Right ventricle myocardium inferior (tissue), 1 donor: ENCODE measurements around the gene NDUFS4. TPM values are rescaled to one million over a fixed set of nuclear protein-coding genes. Genes with fewer than 3 reads are reported as not detected.
A peak's percentile ranks its signal among the peaks of the same experiment; 100 is the strongest.
"Not testable (repeated sequence)": the region's sequence is repeated elsewhere in the genome, so short reads cannot be mapped to it uniquely, and the experiment has no call there.

Source experiments
- ATAC-seq: fragments of 200-7000 bp; cut with Tn5 transposase; one replicate; pipeline ENCODE4 v1.9.1; 2020; ENCODE audit warnings: mild to moderate bottlenecking, moderate library complexity
- DNase-seq: peaks from one replicate; pipeline ENCODE4 v3.0.0; 2021; ENCODE audit errors: missing footprints
- intact Hi-C: fragments of 100-400 bp; cut with DNase I; formaldehyde crosslinking; loops from one replicate; pipeline ENCODE4 v1.11.0; 2022
- total RNA-seq: library from RNA; stranded (reverse); fragmentation: NEBNext Ultra II Directional; extraction: Animal tissue kit (Norgen Biotek cat#: 25700); gene quantifications from one replicate; pipeline ENCODE4 v1.2.1, GENCODE V29; 2021
- donor health status: DM: no; HTN: yes; CAD: no; lungs with severe emphysema.

The NDUFS4 gene
- total RNA-seq, 1 donor from 2014 or later = 224 TPM

DNA sequence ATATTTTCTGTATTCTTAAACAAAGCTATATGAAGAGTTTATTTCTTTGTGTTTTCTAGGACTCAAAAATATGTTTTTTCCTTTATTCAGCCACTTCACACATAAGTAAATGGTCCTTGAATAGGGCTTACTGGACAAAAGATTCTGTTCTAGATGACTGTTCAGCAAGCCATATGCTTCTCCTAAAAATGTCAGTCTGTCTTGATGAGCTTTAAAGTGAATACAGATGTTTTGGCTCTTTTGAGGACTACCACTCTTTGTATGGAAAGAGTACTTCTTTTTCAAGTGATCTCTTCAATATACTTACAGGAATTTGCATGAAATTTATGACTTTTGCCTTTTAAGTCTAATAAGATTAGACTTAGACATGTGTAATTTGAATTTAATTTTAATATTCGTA is 8.4 kb downstream of the NDUFS4 start:
- ATAC-seq = no peak
- no peak for DNase-seq
- intact Hi-C loops = loop anchor here (10.0 kb wide), 1 partner anchor 656 kb away; no protein-coding TSS in a partner anchor

DNA sequence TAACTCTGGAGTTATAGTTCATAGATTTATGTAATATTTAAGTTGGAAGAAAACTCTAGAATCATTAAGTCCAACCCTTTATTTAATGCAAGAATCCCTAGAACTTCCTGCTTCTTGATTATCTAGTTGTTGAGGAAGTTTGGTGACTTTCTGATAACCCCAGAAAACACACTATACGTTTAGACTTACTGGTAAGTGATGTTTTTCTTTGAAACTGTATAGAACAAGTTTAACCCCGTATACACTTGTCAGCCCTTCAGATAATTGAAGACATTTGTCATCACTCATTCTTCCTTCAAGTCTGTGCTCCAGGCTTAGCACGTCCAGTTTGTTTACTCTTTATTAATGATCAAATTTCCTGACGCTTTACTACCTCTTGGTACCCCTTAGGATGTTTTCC is 9.0 kb downstream of the NDUFS4 start:
- intact Hi-C loops = loop anchor here (10.0 kb wide), 1 partner anchor 655 kb away; no protein-coding TSS in a partner anchor
- DNase-seq = no peak
- no peak for ATAC-seq

DNA sequence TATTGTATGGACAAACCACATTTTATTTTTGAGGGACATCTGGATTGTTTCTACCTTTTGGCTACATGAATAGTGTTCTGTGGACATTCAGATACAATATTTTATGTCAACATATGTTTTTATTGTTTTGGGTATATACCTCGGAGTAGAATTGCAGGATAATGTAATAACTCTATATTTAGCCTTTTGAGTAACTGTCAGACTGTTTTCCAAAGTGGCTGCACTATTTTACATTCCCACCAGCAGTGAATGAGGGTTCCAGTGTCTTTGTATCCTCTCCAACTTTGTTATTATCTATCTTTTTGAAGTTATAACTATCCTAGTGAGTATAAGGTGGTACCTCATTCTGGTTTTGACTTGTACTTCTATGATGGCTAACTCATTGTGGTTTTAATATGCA is 11.0 kb downstream of the NDUFS4 start:
- ATAC-seq (no peak), DNase-seq (no peak)
- intact Hi-C loops = no loop called here

DNA sequence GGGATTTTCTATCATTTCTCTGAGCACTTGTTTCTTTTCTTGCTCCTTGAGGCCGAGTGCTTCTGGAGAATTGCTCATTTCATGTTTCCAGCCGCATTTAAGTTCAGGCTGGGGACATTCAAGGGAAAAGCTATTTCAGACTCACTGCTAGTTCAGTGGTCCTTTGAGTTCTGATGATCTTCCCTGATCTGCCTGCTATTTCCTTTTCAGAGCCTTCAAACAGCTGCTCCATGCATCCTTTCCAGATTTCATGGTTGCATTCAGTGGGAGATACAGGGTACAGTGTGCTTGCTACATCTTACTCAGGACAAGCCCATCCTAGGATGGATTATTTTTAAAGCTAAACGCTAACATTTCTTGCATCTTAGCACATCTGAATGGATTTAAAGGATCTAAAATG is 14.7 kb downstream of the NDUFS4 start:
- no peak for DNase-seq
- ATAC-seq = no peak
- intact Hi-C loops = no loop called here

DNA sequence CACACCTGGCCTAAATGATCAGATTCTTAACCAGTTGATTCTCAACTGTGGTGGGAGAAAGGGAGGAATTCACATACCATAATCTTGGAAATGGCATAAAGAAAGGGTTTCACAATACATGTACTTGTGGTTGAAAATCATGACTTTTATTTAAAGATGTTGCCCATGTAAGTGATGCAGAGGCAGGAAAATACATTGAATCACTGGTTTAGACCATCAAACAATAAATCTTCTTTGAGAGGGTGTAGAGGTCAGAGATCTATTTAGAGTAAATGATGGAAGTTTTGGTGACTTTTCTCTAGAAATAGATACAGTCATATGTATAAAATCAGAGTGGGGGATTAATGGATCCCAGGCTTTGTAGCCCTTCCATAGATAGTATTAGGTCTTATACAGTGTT is 15.4 kb downstream of the NDUFS4 start:
- no peak for ATAC-seq
- intact Hi-C loops = no loop called here
- no peak for DNase-seq

DNA sequence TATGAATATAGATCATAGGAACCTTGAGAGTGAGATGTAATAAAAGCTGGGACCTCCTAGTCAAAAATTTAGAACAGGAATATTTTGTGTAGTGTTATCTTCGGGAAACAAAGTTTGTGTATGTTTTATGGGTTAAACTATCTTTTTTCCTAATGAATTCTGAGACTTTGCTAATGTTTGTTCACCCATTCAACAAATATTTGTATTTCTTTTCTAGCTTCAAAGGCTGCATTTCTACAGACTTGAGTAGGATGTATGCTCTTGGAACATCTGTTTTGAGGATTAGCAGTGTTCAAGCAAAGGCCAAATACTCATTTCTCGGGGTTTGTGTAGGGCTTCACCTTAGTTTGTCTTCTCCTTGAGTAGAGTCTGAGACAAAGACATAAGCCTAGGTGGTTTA is 16.2 kb downstream of the NDUFS4 start:
- DNase-seq (no peak), ATAC-seq (no peak)
- intact Hi-C loops = no loop called here

DNA sequence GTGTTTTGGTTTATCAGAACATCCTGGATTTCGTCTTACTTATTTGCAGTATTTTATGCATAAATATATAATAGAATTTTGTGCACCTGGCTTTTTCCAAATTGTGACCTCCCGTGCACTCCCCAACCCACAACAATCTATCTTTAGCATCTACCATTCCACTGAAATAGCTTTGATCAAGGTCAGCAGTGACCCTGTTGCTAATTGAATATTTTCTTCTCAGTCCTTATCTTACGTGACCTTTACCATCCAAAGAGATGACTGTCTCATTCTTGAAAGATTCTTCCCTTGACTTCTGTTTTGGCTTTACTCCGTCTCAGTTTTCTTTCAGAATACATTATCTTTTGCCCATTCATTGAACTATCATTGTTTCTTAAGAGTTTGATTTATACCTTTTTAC is 18.4 kb downstream of the NDUFS4 start:
- DNase-seq (no peak), ATAC-seq (no peak)
- intact Hi-C loops = no loop called here

DNA sequence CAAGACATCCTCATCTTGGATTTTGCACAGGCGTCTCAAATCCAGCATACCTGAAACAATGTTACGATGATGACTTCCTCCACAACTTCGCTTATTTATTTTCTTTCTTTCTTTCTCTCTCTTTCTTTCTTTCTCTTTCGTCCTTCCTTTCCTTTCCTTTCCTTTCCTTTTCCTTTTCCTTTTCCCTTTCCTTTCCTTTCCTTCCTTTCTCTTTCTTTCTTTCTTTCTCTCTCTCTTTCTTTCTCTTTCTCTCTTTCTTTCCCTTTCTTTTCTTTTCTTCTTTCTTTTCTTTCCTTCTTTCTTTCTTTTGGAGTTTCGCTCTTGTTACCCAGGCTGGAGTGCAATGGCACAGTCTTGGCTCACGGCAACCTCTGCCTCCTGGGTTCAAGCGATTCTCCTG is 20.1 kb downstream of the NDUFS4 start:
- intact Hi-C loops = no loop called here
- DNase-seq = no peak
- ATAC-seq = no peak

DNA sequence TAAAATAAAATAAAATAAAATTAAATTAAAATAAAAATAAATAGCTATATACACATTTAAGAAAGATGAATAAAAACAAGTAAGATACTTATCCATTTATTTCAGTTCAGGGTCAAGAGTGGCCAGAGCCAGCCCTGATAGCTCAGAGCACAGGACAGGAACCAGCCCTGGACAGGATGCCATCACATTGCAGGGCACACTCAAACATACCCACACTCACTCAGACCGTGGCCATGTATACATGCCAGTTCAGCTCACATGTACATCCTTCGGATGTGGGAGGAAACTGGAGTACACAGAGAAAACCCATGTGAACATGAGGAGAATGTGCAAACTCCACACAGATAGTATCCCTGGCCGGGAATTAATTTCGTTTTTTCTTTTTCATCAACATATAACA is 21.8 kb downstream of the NDUFS4 start:
- DNase-seq = no peak
- intact Hi-C loops = no loop called here
- ATAC-seq = no peak

DNA sequence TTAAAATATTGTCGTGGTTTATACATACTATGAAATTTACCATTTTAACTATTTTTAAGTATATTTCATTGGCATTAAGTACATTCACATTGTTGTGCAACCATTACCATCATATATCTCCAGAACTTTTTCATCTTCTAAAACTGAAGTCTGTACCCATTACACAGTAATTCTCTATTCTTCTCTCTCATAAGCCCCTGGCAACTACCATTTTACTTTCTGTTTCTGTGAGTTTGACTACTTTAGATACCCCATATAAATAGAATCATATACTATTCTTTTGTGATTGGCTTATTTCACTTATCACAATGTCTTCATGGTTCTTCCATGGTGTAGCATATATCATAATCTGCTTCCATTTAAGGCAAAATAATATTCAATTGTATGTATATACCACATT is 30.3 kb downstream of the NDUFS4 start:
- DNase-seq = no peak
- intact Hi-C loops = no loop called here
- ATAC-seq = no peak

DNA sequence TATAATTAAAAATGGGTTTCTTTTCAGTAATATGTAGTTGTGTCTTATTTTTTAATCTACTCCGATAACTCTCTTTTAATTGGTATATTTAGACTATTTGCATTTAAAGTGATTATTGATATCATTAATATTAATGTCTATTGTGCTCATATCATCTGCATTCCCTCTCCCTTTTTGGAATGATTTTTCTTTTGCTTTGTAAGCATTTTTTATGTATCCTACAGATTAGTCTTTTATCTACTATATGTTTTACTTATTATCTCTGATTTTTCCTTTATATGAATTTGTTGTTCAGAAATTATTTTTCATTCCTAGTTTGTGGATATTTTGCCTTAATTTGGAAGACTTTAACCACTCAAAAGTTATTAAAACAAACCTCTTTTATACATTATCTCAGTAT is 34.0 kb downstream of the NDUFS4 start:
- DNase-seq (no peak), ATAC-seq (no peak)
- intact Hi-C loops = no loop called here

DNA sequence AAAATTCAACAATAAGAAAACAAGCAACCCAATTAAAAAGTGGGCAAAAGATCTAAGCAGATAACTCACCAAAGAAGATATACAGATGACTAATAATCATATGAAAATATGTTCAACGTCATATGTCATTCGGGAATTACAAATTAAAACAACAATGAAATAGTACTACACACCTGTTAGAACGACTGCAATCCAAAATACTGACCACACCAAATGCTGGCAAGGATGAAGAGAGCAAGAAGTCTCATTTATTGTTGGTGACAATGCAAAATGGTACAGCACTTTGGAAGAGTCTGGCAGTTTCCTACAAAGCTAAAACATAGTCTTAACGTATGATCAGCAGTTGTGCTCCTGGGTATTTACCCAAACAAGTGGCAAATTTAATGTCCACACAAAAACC is 37.5 kb downstream of the NDUFS4 start:
- DNase-seq (no peak), ATAC-seq (no peak)
- intact Hi-C loops = no loop called here

DNA sequence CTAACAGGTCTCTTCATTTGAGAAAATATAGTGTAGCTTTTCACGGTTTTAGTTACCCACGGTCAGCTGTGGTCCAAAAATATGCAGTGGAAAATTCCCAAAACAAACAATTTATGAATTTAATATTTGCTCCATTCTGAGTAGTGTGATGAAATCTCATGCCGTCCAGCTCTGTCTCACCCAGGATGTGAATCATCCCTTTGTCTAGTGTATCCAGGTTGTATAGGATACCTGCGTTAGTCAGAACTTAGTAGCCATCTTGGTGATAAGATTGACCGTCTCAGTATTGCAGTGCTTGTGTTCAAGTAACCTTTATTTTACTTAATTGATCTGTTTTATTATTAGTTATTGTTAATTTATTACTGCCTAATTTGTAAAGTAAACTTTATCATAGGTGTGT is 41.1 kb downstream of the NDUFS4 start:
- intact Hi-C loops = no loop called here
- DNase-seq (no peak), ATAC-seq (no peak)

DNA sequence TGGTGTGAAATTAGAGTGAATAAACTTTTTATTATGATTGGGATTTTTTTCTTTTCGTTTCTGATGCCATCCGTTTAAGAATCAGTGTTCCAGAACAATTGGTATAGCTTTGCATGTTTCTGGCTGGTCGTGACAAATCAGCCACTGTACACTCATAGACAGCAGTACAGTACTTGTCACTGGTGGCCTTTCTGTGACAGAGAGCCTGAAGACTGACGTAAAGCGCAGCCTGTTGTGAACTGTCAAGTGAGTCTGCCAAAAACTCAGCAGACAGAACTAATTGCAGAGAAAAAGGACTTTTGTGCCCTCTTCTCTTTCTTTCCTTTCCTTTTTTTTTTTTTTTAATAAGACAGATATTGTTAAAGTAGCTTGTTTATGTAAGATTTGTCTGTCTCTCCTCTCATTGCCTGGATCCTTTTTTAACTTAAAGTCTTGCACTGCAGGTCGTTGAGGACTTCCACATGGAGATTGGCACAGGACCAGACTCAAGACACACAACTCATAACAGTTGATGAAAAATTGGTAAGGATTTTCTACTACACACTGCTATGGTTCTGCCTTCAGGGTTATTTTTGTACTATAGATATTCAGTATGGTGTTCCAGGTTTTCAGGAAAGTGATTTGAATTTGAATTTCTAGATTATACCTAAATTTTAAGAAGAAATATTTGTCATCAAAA is 42.7 kb downstream of the NDUFS4 start:
- intact Hi-C loops = no loop called here
- DNase-seq = no peak
- ATAC-seq = peak; percentile 87

DNA sequence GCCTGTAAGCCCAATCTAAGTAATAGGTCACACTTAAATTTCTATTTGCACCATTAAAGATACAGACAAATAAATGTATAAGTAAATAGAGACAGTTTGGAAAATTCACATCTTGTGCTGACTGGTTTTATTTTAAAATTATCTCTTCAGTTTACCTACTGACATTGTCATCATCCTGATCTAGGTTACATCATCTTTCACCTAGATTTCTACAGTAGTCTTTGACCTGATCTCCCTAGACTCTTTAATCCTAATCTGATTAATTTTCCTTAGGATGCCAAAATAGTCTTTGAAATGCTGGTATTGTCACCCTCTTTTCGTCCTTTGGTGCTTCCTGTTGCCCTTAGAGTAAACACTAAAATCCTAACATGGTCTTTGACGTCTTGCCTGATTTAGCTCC is 43.9 kb downstream of the NDUFS4 start:
- no peak for DNase-seq
- intact Hi-C loops = no loop called here
- ATAC-seq = no peak

DNA sequence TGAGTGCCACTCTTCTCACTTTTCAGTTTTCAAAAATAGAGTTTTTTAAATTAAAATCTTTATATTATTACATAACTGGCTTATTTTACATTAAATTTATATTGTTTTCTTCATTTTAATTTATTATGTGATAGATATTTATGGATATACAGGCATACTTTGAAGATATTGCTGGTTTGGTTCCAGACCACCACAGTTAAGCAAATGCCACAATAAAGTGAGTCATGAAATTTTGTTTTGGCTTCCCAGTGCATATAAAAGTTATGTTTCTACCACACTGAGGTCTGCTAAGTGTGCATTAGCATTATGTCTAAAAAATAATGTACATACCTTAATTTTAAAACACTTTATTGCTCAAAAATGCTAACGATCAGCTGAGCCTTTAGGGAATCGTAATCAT is 47.4 kb downstream of the NDUFS4 start:
- DNase-seq = no peak
- intact Hi-C loops = no loop called here
- ATAC-seq = no peak

DNA sequence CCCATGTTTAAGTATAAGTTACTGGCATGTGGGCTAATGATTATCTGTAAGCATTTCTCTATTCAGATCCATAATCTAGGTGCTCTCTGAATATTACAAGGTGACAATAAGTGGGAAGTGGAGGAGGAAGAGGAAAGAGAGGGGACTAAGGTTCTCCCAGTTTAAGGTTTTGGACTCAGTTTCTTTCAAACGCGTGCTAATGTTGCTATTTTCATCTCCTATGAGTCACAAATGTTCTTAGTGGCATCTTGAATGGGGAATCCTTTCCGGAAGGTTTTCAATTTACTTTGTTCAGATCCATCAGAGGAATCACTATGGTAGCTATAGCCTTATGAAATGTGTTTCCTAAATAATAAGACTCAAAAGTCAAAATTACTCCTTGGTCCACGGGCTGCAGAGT is 48.5 kb downstream of the NDUFS4 start:
- intact Hi-C loops, DNase-seq, ATAC-seq: not testable (repeated sequence)

DNA sequence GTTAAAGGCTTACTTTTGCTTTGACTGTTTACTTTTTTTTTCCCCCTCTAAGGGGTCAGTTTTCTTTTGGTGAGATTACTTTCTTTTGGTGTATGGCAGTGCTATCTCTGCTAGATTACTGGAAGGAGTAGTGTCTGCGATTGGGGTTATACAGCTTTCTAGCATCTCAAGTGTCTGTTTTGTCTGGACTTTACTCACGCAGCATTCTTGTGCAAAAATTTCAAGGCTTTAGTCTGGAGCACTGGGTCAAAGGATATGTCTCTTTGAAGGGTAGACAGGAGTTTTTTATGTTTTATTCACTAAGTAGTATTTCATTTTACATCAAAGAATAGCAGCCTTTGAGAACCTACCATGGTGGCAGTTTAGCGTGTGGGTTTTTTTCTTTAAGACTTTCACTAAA is 52.6 kb downstream of the NDUFS4 start:
- intact Hi-C loops = no loop called here
- ATAC-seq = no peak
- DNase-seq = no peak

DNA sequence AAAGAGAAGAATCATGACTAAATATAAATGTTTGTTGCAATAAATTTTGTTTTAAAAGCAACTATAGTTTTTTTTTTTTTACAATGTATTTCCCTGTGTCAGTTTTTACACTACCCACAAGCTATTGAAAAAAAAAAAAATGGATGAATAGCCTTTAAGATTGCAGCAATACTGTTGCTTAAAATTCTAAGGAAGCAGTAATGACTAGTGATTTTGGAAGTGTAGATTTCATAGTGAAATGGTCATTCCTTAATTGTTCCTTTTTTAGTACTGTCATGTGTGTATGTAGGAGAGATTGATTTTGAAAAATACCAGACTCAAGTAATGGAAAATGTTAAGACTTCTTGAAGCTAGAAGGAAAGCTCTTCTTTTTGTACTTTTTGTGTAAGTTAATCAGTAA is 53.1 kb downstream of the NDUFS4 start:
- intact Hi-C loops = no loop called here
- DNase-seq (no peak), ATAC-seq (no peak)

DNA sequence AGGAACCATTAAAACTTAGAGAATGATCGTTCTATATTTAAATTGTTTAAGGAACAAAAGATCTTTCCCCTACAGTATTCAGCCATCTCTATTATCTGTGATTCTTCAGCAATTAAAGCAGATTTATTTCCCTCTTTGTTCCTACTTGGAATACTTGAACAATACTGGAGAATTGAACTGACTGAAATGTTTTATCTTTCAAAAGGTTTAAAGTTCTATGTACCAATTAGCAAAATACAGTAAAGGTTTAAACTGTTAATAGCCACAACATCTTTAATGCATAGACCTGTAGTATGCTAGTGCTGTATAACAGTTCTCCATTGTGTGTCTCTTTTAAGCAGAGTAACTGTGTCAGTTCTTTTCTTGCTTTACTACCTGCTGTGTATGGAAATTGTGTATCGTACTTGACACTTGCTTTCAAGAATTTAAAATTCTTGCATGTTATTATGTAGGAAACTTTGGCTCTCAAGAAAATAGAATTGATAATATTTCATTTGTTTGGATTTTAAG is 54.0 kb downstream of the NDUFS4 start:
- ATAC-seq = no peak
- DNase-seq = no peak
- intact Hi-C loops = no loop called here

DNA sequence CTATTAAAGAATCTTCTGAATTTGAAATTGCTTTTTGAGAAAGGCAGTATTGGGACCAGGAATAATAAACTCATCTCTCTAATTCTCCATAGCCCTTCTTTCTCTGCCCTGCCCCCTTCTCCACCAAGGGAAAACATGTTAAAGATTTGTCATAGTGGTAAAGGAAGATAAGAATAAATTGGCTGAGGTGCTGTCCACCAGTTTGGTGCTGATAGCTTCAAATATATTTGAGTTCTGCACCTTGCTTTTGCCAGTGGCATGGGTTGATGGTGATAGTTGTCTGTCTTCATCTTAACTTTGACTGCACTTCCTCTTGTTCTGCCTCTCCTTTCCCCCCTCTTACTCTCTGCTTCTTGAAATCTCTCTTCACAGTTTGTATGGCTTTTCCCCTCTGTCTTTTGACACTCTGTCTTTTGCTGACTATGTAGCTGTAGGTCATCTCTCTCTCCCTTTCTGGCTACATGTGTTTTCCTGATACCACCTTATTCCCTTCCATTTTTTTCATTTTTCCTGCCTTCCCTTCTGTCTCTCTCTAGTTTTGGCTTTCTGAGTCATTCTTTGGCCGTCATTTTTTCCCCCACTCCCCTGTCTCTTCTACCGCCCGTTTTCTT is 56.6 kb downstream of the NDUFS4 start:
- DNase-seq = no peak
- ATAC-seq = no peak
- intact Hi-C loops = no loop called here
